ENCODE data around the gene CNTN5.

DNA sequence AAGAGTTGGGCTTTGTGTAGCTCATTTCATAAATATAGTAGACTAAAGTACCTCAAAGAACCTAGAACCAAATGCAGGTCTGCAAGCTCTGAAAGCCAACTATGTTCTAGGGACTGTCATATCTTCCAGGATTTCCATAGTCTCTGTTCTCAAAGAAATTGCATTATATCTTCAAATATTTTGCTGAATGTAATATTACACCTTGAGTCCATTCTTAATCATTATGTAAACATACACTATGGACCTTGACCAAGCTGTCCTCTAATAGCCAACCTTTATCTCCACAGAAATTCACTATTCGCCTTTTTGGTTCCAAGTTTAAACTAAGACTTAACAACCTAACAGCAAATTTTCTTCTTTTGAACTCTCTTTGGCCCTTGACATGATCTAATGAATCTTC lies 987.7 kb downstream of the CNTN5 start:
- TF ChIP-seq POLR2A (IDR thresholded peaks at IDR 0.05; ENCODE audit: low read length) = no peak
- no peak for TF ChIP-seq GATA1 (IDR thresholded peaks at IDR 0.05; ENCODE audit: low read depth, low read length)
